Kidney epithelial cell (primary cell): ENCODE results near the gene KLHL26. TPM values are rescaled to one million over a fixed set of nuclear protein-coding genes. Genes with fewer than 3 reads are reported as not detected.
A peak's percentile ranks its signal among the peaks of the same experiment; 100 is the strongest.

Experiments used
- DNase-seq: peaks from one replicate; pipeline ENCODE4 v3.0.0-alpha.2; 2010; ENCODE audit warnings: low read depth
- H3K27me3 ChIP-seq: 2 replicates; pipeline ENCODE4 v1.6.0; 2011; ENCODE audit warnings: low read length; ENCODE audit not compliant: control insufficient read depth, insufficient read depth
- H3K36me3 ChIP-seq: 2 replicates; pipeline ENCODE4 v1.5.1; 2011; ENCODE audit warnings: low read length; ENCODE audit not compliant: control insufficient read depth, insufficient read depth
- H3K4me3 ChIP-seq: 2 replicates; pipeline ENCODE4 v1.5.1; 2011; ENCODE audit warnings: low read depth, mild to moderate bottlenecking, control low read depth, low read length
- total RNA-seq: library from RNA; depleted of rRNA; stranded (reverse); fragments of >200 nt; gene quantifications from 2 replicates; pipeline ENCODE4 v1.2.3, GENCODE V29; 2015
- TF ChIP-seq, protein P1 (sequence below): IDR thresholded peaks from 2 replicates; pipeline ENCODE4 v1.5.1; 2011; ENCODE audit warnings: mild to moderate bottlenecking, moderate library complexity, low read length, control low read depth, inconsistent platforms; ENCODE audit not compliant: insufficient read depth, poor library complexity, severe bottlenecking

Gene KLHL26
- total RNA-seq, 1 donor from 2014 or later: 7.5 TPM

DNA sequence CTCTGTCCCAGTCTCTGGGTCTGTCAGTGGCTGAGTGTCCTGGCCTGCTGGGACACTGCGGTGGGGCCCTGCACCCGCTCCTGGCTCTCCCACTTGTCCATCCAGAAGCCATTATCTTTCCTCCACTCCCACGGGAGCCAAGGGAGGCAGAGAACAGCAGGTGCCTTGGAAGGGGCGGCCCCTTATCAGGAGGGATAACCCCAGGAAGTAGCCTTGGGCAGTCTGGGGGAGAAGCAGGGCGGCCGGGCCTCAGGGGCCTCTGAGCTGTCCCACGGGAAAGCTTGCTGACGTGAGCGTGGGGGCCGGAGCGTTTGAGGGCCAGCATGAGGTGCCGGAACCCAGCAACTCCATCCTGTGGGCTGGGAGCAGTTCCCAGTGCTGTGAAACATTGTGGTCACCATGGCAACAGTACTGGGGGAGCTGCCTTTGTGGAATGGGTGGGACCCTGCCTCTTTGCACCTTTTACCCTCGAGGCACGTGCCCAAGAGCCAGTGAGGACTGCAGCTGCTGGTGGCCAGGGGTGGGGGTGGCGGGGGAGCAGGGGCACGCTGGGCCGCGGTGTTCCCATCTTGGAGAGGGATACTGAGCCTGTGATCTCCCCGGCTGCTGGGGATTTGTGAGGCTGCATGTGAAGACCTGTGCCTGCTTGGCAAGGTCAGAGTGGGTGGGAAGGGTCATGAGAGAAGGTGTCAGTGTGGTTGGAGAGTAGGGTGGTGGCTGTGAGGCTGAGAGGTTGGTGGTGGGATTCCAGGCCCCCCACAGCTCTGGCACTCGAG is 20.9 kb downstream of the KLHL26 start:
- H3K27me3 ChIP-seq: peaks cover 6% of the 10 kb centered on the region
- DNase-seq: peak; percentile 65
- H3K36me3 ChIP-seq: no peaks in the 10 kb centered on the region
- H3K4me3 ChIP-seq: no peak overlapping the region
- TF ChIP-seq, protein P1, sequence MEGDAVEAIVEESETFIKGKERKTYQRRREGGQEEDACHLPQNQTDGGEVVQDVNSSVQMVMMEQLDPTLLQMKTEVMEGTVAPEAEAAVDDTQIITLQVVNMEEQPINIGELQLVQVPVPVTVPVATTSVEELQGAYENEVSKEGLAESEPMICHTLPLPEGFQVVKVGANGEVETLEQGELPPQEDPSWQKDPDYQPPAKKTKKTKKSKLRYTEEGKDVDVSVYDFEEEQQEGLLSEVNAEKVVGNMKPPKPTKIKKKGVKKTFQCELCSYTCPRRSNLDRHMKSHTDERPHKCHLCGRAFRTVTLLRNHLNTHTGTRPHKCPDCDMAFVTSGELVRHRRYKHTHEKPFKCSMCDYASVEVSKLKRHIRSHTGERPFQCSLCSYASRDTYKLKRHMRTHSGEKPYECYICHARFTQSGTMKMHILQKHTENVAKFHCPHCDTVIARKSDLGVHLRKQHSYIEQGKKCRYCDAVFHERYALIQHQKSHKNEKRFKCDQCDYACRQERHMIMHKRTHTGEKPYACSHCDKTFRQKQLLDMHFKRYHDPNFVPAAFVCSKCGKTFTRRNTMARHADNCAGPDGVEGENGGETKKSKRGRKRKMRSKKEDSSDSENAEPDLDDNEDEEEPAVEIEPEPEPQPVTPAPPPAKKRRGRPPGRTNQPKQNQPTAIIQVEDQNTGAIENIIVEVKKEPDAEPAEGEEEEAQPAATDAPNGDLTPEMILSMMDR: no peak

DNA sequence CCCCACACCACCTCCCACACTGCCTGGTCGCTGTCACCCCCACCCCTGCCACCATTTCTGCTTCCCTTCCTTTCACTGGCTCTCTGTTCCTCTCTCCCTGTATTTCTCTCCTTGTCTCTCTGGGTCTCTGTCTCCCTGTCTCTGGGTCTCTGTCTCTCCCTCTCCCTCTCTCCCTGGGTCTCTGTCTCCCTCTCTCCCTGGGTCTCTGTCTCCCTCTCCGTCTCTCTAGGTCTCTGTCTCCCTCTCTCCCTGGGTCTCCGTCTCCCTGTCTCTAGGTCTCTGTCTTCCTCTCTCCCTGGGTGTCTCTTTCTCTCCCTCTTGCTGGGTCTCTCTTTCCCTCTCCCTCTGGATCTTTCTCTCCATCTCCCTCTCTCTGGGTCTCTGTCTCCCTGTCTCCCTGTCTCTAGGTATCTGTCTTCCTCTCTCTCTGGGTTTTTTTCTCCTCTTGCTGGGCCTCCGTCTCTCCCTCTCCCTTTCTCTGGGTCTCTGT is 21.6 kb downstream of the KLHL26 start:
- Histone ChIP-seq H3K4me3 (no peak overlapping the region), H3K36me3 (no peaks in the 10 kb centered on the region), H3K27me3 (peaks cover 6% of the 10 kb centered on the region)
- DNase-seq: no peak
- TF ChIP-seq, protein P1: no peak

DNA sequence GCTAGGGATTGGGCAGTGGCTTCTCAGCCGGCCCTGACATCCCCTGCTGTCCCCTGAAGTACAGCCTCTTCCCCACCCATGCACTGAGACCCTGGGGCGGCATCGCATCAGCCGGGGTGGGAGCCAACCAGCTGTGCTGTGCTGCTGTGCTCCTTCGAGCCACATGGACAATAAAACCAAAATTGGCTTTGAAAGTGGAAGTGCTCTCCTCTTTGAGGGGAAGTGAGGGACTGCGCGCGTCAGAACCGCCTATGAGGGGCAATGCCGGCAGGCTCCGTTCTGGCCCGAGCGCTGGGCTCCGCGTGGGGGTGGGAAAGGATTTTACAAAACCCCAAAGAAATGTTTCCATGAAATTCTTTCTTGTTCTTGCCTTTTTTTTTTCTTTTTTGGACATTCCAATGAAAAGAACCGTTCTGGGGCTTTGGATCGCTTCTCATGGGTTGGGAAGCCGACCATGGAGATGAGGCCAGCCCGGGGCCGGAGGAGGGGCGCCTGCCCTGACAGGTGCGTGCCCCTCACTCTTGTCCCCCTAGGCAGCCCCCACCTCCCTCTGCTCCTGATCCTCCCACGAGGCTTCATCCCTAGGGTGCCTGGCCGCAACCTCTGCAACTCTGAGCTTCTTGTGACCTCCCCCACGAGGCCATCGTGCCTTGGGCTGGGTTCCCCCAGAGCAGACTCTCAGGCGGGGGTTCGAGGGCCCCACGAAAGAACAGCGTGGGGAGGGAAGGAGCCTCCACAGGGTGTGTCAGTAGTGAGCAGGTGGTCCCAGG is 22.6 kb downstream of the KLHL26 start:
- no peaks in the 10 kb centered on the region for H3K36me3 ChIP-seq
- DNase-seq: no peak
- H3K4me3 ChIP-seq: no peak overlapping the region
- H3K27me3 ChIP-seq: peaks cover 6% of the 10 kb centered on the region
- TF ChIP-seq, protein P1: no peak

DNA sequence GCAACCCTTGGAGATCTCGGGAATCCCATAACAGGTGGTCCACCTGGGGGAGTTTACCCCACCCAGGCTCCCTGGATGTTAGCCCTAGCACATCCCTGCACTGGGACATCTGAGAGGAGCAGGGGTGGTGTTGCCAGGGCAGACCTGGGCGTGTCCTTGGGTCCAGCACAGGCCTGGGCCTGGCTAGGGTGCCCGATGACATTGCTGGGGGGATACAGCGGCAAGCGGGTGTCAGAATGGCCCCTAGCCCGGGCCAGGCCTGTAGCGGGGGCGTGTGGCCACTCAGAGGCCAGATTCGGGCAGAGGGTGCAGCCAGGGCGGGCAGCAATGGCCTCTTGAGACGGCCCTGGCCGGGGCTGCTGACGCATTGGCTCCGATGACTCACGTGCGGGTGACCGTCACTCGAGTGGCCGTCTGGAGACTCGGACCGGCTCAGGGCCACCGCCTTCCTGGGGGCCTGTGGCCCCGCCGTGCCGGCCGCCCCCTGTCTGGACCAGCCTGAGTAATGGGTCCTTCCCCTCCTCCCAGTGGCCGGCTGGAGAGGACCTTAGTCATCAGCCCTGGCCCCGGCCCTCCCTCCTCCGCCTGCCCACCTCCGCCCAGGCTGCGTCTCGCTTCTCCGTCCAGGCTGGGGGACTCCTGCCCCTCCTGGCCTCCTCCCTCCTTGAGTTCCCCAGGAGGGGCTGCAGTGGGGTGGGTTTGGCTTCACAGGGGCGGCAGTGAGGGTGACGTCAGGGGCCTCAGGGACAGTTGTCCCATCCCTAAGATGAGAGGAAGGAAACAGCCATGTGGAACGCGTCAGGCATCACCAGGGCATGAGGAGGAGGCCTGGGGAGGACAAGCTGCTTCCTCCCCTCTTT is 23.5 kb downstream of the KLHL26 start:
- Histone ChIP-seq H3K4me3 (no peak overlapping the region), H3K36me3 (no peaks in the 10 kb centered on the region), H3K27me3 (peaks cover 6% of the 10 kb centered on the region)
- DNase-seq: no peak
- TF ChIP-seq, protein P1: no peak

DNA sequence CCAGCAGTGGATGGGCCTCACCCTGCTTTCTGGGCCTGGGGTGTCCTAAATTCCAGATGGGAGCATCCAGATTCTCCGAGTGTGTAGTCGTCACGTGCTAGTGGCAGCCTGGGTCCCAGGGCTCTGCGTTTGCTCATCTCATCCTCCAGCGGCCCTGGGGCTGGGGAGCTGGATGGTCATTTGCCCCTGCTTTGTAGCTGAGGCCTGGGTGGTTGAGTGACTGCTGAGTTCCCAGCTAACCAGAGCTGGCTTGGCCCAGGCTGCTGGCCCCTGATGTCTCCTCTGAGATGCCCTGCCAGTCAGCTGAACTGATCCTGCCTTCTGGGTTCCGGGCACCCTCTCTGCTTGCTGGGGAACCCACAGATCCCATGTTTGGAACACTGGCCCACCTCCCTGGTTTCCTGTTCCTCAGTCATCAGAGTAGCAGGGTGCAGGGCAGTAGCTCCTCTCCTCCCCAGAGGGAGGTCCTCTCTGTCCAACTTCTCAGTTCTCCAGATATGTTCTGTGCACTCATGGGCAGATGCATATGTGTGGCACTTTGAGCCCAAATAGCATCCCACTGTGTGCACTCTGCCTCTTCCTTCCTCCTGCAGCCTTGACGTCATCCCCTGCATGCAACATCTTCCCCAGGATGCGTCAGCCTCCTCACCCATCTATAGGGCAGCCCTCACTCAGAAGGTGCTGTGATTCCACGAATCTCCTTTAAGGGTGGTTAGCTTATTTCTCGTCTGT is 24.3 kb downstream of the KLHL26 start:
- H3K4me3 ChIP-seq: no peak overlapping the region
- peaks cover 6% of the 10 kb centered on the region for H3K27me3 ChIP-seq
- DNase-seq: no peak
- no peaks in the 10 kb centered on the region for H3K36me3 ChIP-seq
- TF ChIP-seq, protein P1: no peak
